ENCODE results near the gene ITPRID2.

The ITPRID2 gene

GRCh38 chr2:181924336-181924735 is 32.8 kb downstream of the ITPRID2 start:
- H3K27me3 ChIP-seq (ENCODE audit: insufficient read depth, poor library complexity, severe bottlenecking), result no peaks in the 10 kb centered on the region
- no peak overlapping the region for H3K4me3 ChIP-seq (ENCODE audit: severe bottlenecking)
- TF ChIP-seq CTCF (IDR thresholded peaks at IDR 0.05; ENCODE audit: poor library complexity, severe bottlenecking), result no peak
- DNase-seq (ENCODE audit: low spot score) (no peak), ATAC-seq (ENCODE audit: low read depth) (no peak)
- no peaks in the 10 kb centered on the region for H3K9me3 ChIP-seq (ENCODE audit: severe bottlenecking)
- no peak overlapping the region for H3K27ac ChIP-seq (ENCODE audit: poor library complexity, severe bottlenecking)
- no peaks in the 10 kb centered on the region for H3K4me1 ChIP-seq (ENCODE audit: insufficient read depth, poor library complexity, severe bottlenecking)
- H3K36me3 ChIP-seq (ENCODE audit: low read depth), result peaks cover 97% of the 10 kb centered on the region

GRCh38 chr2:181934694-181935093 is 43.2 kb downstream of the ITPRID2 start:
- H3K4me1 ChIP-seq (ENCODE audit: insufficient read depth, poor library complexity, severe bottlenecking), result no peaks in the 10 kb centered on the region
- no peaks in the 10 kb centered on the region for H3K27me3 ChIP-seq (ENCODE audit: insufficient read depth, poor library complexity, severe bottlenecking)
- no peak for TF ChIP-seq CTCF (IDR thresholded peaks at IDR 0.05; ENCODE audit: poor library complexity, severe bottlenecking)
- DNase-seq (ENCODE audit: low spot score) (no peak), ATAC-seq (ENCODE audit: low read depth) (no peak)
- no peak overlapping the region for H3K4me3 ChIP-seq (ENCODE audit: severe bottlenecking)
- no peaks in the 10 kb centered on the region for H3K9me3 ChIP-seq (ENCODE audit: severe bottlenecking)
- H3K36me3 ChIP-seq (ENCODE audit: low read depth), result peaks cover 16% of the 10 kb centered on the region
- H3K27ac ChIP-seq (ENCODE audit: poor library complexity, severe bottlenecking), result no peak overlapping the region

GRCh38 chr2:181937473-181937872 is 45.9 kb downstream of the ITPRID2 start:
- H3K27ac ChIP-seq (ENCODE audit: poor library complexity, severe bottlenecking), result no peak overlapping the region
- ATAC-seq (ENCODE audit: low read depth), result no peak
- no peak for DNase-seq (ENCODE audit: low spot score)

GRCh38 chr2:181943411-181944124 is 52.0 kb downstream of the ITPRID2 start:
- Histone ChIP-seq H3K9me3 (ENCODE audit: severe bottlenecking) (no peaks in the 10 kb centered on the region), H3K36me3 (ENCODE audit: low read depth) (no peaks in the 10 kb centered on the region), H3K27me3 (ENCODE audit: insufficient read depth, poor library complexity, severe bottlenecking) (no peaks in the 10 kb centered on the region), H3K27ac (ENCODE audit: poor library complexity, severe bottlenecking) (no peak overlapping the region), H3K4me3 (ENCODE audit: severe bottlenecking) (no peak overlapping the region), H3K4me1 (ENCODE audit: insufficient read depth, poor library complexity, severe bottlenecking) (peaks cover 23% of the 10 kb centered on the region)
- DNase-seq (ENCODE audit: low spot score) (no peak), ATAC-seq (ENCODE audit: low read depth) (no peak)
- no peak for TF ChIP-seq CTCF (IDR thresholded peaks at IDR 0.05; ENCODE audit: poor library complexity, severe bottlenecking)

More at GRCh38 chr2:181937473-181937872, 45.9 kb downstream of the ITPRID2 start:
- Histone ChIP-seq H3K4me1 (ENCODE audit: insufficient read depth, poor library complexity, severe bottlenecking) (no peaks in the 10 kb centered on the region), H3K36me3 (ENCODE audit: low read depth) (no peaks in the 10 kb centered on the region), H3K27me3 (ENCODE audit: insufficient read depth, poor library complexity, severe bottlenecking) (no peaks in the 10 kb centered on the region), H3K9me3 (ENCODE audit: severe bottlenecking) (no peaks in the 10 kb centered on the region), H3K4me3 (ENCODE audit: severe bottlenecking) (no peak overlapping the region)
- no peak for TF ChIP-seq CTCF (IDR thresholded peaks at IDR 0.05; ENCODE audit: poor library complexity, severe bottlenecking)

- no peaks in the 10 kb centered on the region for H3K9me3 ChIP-seq (ENCODE audit: severe bottlenecking)
- no peaks in the 10 kb centered on the region for H3K36me3 ChIP-seq (ENCODE audit: low read depth)
- no peaks in the 10 kb centered on the region for H3K27me3 ChIP-seq (ENCODE audit: insufficient read depth, poor library complexity, severe bottlenecking)
- ATAC-seq (ENCODE audit: low read depth), result no peak
- no peak for DNase-seq (ENCODE audit: low spot score)
- no peak overlapping the region for H3K27ac ChIP-seq (ENCODE audit: poor library complexity, severe bottlenecking)
- no peak for TF ChIP-seq CTCF (IDR thresholded peaks at IDR 0.05; ENCODE audit: poor library complexity, severe bottlenecking)
- H3K4me1 ChIP-seq (ENCODE audit: insufficient read depth, poor library complexity, severe bottlenecking), result peaks cover 31% of the 10 kb centered on the region
- no peak overlapping the region for H3K4me3 ChIP-seq (ENCODE audit: severe bottlenecking)
Observed at GRCh38 chr2:181944164-181944913, 52.8 kb downstream of the ITPRID2 start.

All from RWPE2 (cell line).